Activated T-helper 1 cell treated with anti-CD3 and anti-CD28 coated beads, Interleukin-2, amount 50 U/mL, for 16 hours (primary cell): ENCODE data around the gene CYFIP1.

Source experiments
- DNase-seq, 2 donors: peaks; one replicate each; pipeline ENCODE4 v3.0.0-alpha.2; 2020; ENCODE audit warnings: low read depth in 1 of 2, low spot score in 1 of 2

Gene CYFIP1

DNA sequence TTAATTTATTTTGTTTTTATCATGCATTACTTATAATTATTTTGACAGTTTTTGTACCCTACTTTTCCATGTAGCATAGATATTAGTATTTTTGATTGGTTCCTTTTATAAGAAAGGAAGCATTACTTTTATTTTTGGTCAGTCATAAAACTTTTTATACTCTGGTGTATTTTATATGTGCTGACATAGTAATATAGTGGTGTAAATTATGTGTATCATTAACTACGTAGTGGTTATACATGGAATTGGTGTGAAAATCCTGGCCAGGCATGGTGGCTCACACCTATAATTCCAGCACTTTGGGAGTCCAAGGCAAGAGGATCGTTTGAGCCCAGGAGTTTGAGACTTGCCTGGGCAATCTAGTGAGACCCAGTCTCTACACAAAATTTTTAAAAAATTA lies 160.5 kb downstream of the CYFIP1 start:
- no peak for DNase-seq
